Natural killer cell treated with Interleukin-12 subunit alpha and Interleukin-12 subunit beta and Interleukin-15 and Interleukin-18, amount 100 ng/mL, for 72 hours (primary cell): ENCODE results near the gene SHISA5. TPM values are rescaled to one million over a fixed set of nuclear protein-coding genes. Genes with fewer than 3 reads are reported as not detected.
"Not testable (repeated sequence)": the region's sequence is repeated elsewhere in the genome, so short reads cannot be mapped to it uniquely, and the experiment has no call there.

Source experiments
- ATAC-seq, 2 donors: fragments of 150-1000 bp; cut with Tn5 transposase in 1 of 2; sonication (Bioruptor Pico), chemical (Tn5 transposase) in 1 of 2; 2 replicates each; pipeline ENCODE4 v1.10.0; 2021
- DNase-seq: peaks from one replicate; pipeline ENCODE4 v3.0.0; 2022; ENCODE audit warnings: low spot score
- H3K27ac Mint-ChIP-seq, 2 donors: 1 replicate in 1 of 2; 2 replicates in 1 of 2; pipeline ENCODE4 v1.8.0; 2022; ENCODE audit warnings: mixed read lengths in 2 of 2, mild to moderate bottlenecking in 1 of 2, moderate library complexity in 1 of 2
- H3K27me3 Mint-ChIP-seq, 2 donors: 1 replicate in 1 of 2; 2 replicates in 1 of 2; pipeline ENCODE4 v1.8.0; 2022; ENCODE audit warnings: mixed read lengths in 2 of 2
- H3K36me3 Mint-ChIP-seq: one replicate; pipeline ENCODE4 v1.8.0; 2022; ENCODE audit warnings: mixed read lengths
- H3K4me1 Mint-ChIP-seq, 2 donors: 1 replicate in 1 of 2; 2 replicates in 1 of 2; pipeline ENCODE4 v1.8.0; 2022; ENCODE audit warnings: low read depth in 2 of 2, mixed read lengths in 2 of 2, mild to moderate bottlenecking in 1 of 2
- H3K4me3 Mint-ChIP-seq: one replicate; pipeline ENCODE4 v1.8.0; 2022; ENCODE audit warnings: mixed read lengths
- H3K9me3 Mint-ChIP-seq: 2 replicates; pipeline ENCODE4 v1.8.0; 2022; ENCODE audit warnings: mixed read lengths
- total RNA-seq, 2 donors: library from RNA; stranded (reverse); gene quantifications; one replicate each; pipeline ENCODE4 v1.2.3, GENCODE V29; 2022

Gene SHISA5
- total RNA-seq, 2 donors from 2014 or later, result 88.4 to 126 TPM

- Mint-ChIP-seq H3K9me3 (no peaks in the 10 kb centered on the region), H3K4me1 (peaks cover 32 to 36% of the 10 kb centered on the region in 2 donors), H3K27ac (peak overlapping the region; percentile 94 to 99), H3K4me3 (peak overlapping the region; percentile 95), H3K36me3 (no peaks in the 10 kb centered on the region), H3K27me3 (no peaks in the 10 kb centered on the region)
- DNase-seq (peak; percentile 64), ATAC-seq (peak; percentile 78 to 82)
Observed at GRCh38 chr3:48478626-48479555, 25.1 kb downstream of the SHISA5 start.

- H3K27ac Mint-ChIP-seq, result peak overlapping the region; percentile 94 to 99
- H3K4me3 Mint-ChIP-seq, result peak overlapping the region; percentile 95
- H3K27me3 Mint-ChIP-seq, result no peaks in the 10 kb centered on the region
- no peaks in the 10 kb centered on the region for H3K9me3 Mint-ChIP-seq
- no peaks in the 10 kb centered on the region for H3K36me3 Mint-ChIP-seq
- DNase-seq, result no peak
- ATAC-seq, result peak in 1 of 2 donors; percentile 3
- peaks cover 39 to 43% of the 10 kb centered on the region in 2 donors for H3K4me1 Mint-ChIP-seq
Observed at GRCh38 chr3:48477959-48478520, 25.9 kb downstream of the SHISA5 start.

GRCh38 chr3:48476426-48477053 lies 27.4 kb downstream of the SHISA5 start:
- H3K36me3 Mint-ChIP-seq, result no peaks in the 10 kb centered on the region
- H3K4me3 Mint-ChIP-seq, result no peak overlapping the region
- no peaks in the 10 kb centered on the region for H3K27me3 Mint-ChIP-seq
- no peak for ATAC-seq
- peak overlapping the region; percentile 67 to 94 for H3K27ac Mint-ChIP-seq
- H3K9me3 Mint-ChIP-seq, result no peaks in the 10 kb centered on the region
- peaks cover 43 to 47% of the 10 kb centered on the region in 2 donors for H3K4me1 Mint-ChIP-seq
- DNase-seq, result no peak

GRCh38 chr3:48475188-48475587 lies 28.8 kb downstream of the SHISA5 start:
- H3K9me3 Mint-ChIP-seq, result no peaks in the 10 kb centered on the region
- H3K4me1 Mint-ChIP-seq, result peaks cover 44 to 45% of the 10 kb centered on the region in 2 donors
- H3K27me3 Mint-ChIP-seq, result no peaks in the 10 kb centered on the region
- DNase-seq (no peak), ATAC-seq (no peak)
- peak overlapping the region; percentile 54 to 67 for H3K27ac Mint-ChIP-seq
- H3K36me3 Mint-ChIP-seq, result no peaks in the 10 kb centered on the region
- peak overlapping the region; percentile 39 for H3K4me3 Mint-ChIP-seq

- ATAC-seq (no peak), DNase-seq (no peak)
- no peaks in the 10 kb centered on the region for H3K9me3 Mint-ChIP-seq
- no peaks in the 10 kb centered on the region for H3K36me3 Mint-ChIP-seq
- peak overlapping the region; percentile 39 for H3K4me3 Mint-ChIP-seq
- peaks cover 48% of the 10 kb centered on the region in 2 donors for H3K4me1 Mint-ChIP-seq
- peak overlapping the region; percentile 54 to 67 for H3K27ac Mint-ChIP-seq
- no peaks in the 10 kb centered on the region for H3K27me3 Mint-ChIP-seq
Observed at GRCh38 chr3:48474619-48475018, 29.4 kb downstream of the SHISA5 start.

GRCh38 chr3:48474031-48474430 lies 29.9 kb downstream of the SHISA5 start:
- Mint-ChIP-seq H3K27ac (peak overlapping the region; percentile 96 to 100), H3K4me1 (peaks cover 49% of the 10 kb centered on the region in 2 donors)
- H3K36me3 Mint-ChIP-seq, DNase-seq, ATAC-seq, H3K4me3 Mint-ChIP-seq, H3K9me3 Mint-ChIP-seq, H3K27me3 Mint-ChIP-seq: not testable (repeated sequence)

GRCh38 chr3:48473617-48473952 lies 30.4 kb downstream of the SHISA5 start:
- ATAC-seq (no peak), DNase-seq (no peak)
- Mint-ChIP-seq H3K27me3 (no peaks in the 10 kb centered on the region), H3K36me3 (no peaks in the 10 kb centered on the region), H3K4me1 (peaks cover 49% of the 10 kb centered on the region in 2 donors), H3K4me3 (peak overlapping the region; percentile 97), H3K27ac (peak overlapping the region; percentile 96 to 100), H3K9me3 (no peaks in the 10 kb centered on the region)

- Mint-ChIP-seq H3K36me3 (no peaks in the 10 kb centered on the region), H3K9me3 (no peaks in the 10 kb centered on the region), H3K4me3 (peak overlapping the region; percentile 97), H3K27me3 (no peaks in the 10 kb centered on the region), H3K4me1 (peaks cover 46 to 47% of the 10 kb centered on the region in 2 donors), H3K27ac (peak overlapping the region; percentile 96 to 100)
- DNase-seq (peak; percentile 94), ATAC-seq (peak; percentile 93 to 94)
Observed at GRCh38 chr3:48472923-48473616, 30.9 kb downstream of the SHISA5 start.

GRCh38 chr3:48472673-48472922 lies 31.4 kb downstream of the SHISA5 start:
- H3K27ac Mint-ChIP-seq, result peak overlapping the region; percentile 96 to 100
- ATAC-seq (peak in 1 of 2 donors; percentile 33), DNase-seq (no peak)
- H3K4me1 Mint-ChIP-seq, result peaks cover 46 to 47% of the 10 kb centered on the region in 2 donors
- no peaks in the 10 kb centered on the region for H3K36me3 Mint-ChIP-seq
- H3K4me3 Mint-ChIP-seq, result peak overlapping the region; percentile 97
- H3K9me3 Mint-ChIP-seq, result no peaks in the 10 kb centered on the region
- H3K27me3 Mint-ChIP-seq, result no peaks in the 10 kb centered on the region

GRCh38 chr3:48470286-48470685 lies 33.7 kb downstream of the SHISA5 start:
- Mint-ChIP-seq H3K4me3 (peak overlapping the region; percentile 40), H3K9me3 (no peaks in the 10 kb centered on the region), H3K36me3 (no peaks in the 10 kb centered on the region), H3K27me3 (no peaks in the 10 kb centered on the region), H3K4me1 (peaks cover 57 to 59% of the 10 kb centered on the region in 2 donors), H3K27ac (peak overlapping the region; percentile 96 to 100)
- no peak for ATAC-seq
- DNase-seq, result no peak

- peak overlapping the region; percentile 96 to 100 for H3K27ac Mint-ChIP-seq
- H3K27me3 Mint-ChIP-seq, result no peaks in the 10 kb centered on the region
- ATAC-seq (no peak), DNase-seq (no peak)
- peak overlapping the region; percentile 40 for H3K4me3 Mint-ChIP-seq
- H3K36me3 Mint-ChIP-seq, result no peaks in the 10 kb centered on the region
- H3K4me1 Mint-ChIP-seq, result peaks cover 49 to 52% of the 10 kb centered on the region in 2 donors
- no peaks in the 10 kb centered on the region for H3K9me3 Mint-ChIP-seq
Observed at GRCh38 chr3:48469046-48469915, 34.7 kb downstream of the SHISA5 start.

- Mint-ChIP-seq H3K27me3 (no peaks in the 10 kb centered on the region), H3K27ac (peak overlapping the region; percentile 96 to 100), H3K9me3 (no peaks in the 10 kb centered on the region), H3K4me3 (peak overlapping the region; percentile 92), H3K36me3 (no peaks in the 10 kb centered on the region), H3K4me1 (peaks cover 45 to 48% of the 10 kb centered on the region in 2 donors)
- ATAC-seq (no peak), DNase-seq (no peak)
Observed at GRCh38 chr3:48468329-48468731, 35.6 kb downstream of the SHISA5 start.
